GM12891 (cell line): ENCODE results near the gene PPP5C. TPM values are rescaled to one million over a fixed set of nuclear protein-coding genes. Genes with fewer than 3 reads are reported as not detected.

Experiments
- DNase-seq: peaks from one replicate; pipeline ENCODE4 v3.0.0; 2011; ENCODE audit warnings: low spot score; ENCODE audit not compliant: insufficient read length
- FAIRE-seq: peaks from 2 replicates; lab custom pipeline; 2011; peaks lifted over from hg19 to GRCh38; lab: Jason Lieb, UNC
- PAX5 ChIP-seq: IDR thresholded peaks from 2 replicates; pipeline ENCODE4 v1.6.1; 2011; ENCODE audit warnings: low read length, moderate library complexity, mild to moderate bottlenecking; ENCODE audit not compliant: insufficient read depth, severe bottlenecking
- POLR2A ChIP-seq: IDR thresholded peaks from 2 replicates; pipeline ENCODE4 v1.6.1; 2011; ENCODE audit warnings: low read depth, low read length, control low read depth
- POLR2AphosphoS5 ChIP-seq: IDR thresholded peaks from 2 replicates; pipeline ENCODE4 v1.6.1; 2011; ENCODE audit warnings: low read depth, low read length, control low read depth
- POU2F2 ChIP-seq: IDR thresholded peaks from 2 replicates; pipeline ENCODE4 v1.6.1; 2011; ENCODE audit warnings: low read depth, mild to moderate bottlenecking, control low read depth, low read length, moderate library complexity
- SPI1 ChIP-seq: IDR thresholded peaks from 2 replicates; pipeline ENCODE4 v1.6.1; 2011; ENCODE audit warnings: low read depth, low read length, control low read depth
- TAF1 ChIP-seq: IDR thresholded peaks from 2 replicates; pipeline ENCODE4 v1.6.1; 2011; ENCODE audit warnings: low read depth, low read length, control low read depth
- polyA plus RNA-seq: library from polyadenylated mRNA; unstranded; fragments of >200 nt; gene quantifications from one replicate; pipeline ENCODE4 v1.2.1, GENCODE V29; 2012; ENCODE audit warnings: low read depth, missing spikeins, inconsistent platforms; ENCODE audit not compliant: missing spikeins

The PPP5C gene, protein sequence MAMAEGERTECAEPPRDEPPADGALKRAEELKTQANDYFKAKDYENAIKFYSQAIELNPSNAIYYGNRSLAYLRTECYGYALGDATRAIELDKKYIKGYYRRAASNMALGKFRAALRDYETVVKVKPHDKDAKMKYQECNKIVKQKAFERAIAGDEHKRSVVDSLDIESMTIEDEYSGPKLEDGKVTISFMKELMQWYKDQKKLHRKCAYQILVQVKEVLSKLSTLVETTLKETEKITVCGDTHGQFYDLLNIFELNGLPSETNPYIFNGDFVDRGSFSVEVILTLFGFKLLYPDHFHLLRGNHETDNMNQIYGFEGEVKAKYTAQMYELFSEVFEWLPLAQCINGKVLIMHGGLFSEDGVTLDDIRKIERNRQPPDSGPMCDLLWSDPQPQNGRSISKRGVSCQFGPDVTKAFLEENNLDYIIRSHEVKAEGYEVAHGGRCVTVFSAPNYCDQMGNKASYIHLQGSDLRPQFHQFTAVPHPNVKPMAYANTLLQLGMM
- 42.5 TPM for polyA plus RNA-seq

DNA sequence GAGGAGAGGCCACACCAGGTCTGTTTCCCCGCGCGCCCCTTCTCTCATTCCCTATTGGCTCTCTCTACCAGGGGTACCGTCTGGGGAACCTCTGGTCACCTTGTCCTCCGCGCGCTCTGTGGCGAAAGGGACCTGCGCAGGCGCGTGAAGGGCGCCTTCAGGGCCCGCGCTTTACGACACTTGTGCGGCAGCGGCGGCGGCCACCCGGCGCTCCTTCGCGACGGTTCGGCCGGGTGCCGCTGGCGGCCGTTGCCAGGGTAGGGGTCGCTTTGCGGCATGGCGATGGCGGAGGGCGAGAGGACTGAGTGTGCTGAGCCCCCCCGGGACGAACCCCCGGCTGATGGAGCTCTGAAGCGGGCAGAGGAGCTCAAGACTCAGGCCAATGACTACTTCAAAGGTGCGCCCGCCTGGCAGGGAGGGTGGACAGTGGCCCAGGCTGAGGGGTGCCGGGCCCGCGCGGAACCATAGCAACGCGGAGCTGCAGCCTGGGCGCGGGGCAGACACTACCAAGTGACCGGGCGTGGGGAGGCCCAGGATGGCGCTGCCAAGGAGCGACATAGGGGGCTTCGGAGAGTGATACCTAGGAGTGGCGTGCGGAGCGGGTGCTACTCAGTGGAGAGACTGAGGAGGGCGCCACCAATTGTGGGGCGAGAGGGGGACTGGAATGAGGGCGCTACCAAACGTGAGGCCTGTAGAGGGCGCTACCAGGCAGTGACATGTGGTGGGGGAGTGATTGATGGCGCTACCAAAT is at the start of gene PPP5C:
Gene PPP5C (plus strand): TSS at position 267 of the 751 bp plus-strand sequence. CDS start 10 bp downstream, at position 277.
- peak; percentile 98 for FAIRE-seq
- peak; percentile 97 for DNase-seq
- TF ChIP-seq POLR2AphosphoS5 (0 out of 2 replicates have a peak, but pooled peaks have one; percentile 28), SPI1 (no peak), POLR2A (peak; percentile 64), TAF1 (peak; percentile 73), POU2F2 (peak; percentile 55; the same call in 1 of the 2 replicates), PAX5 (no peak)

- no peak for FAIRE-seq
- no peak for DNase-seq
- TF ChIP-seq POU2F2 (no peak), POLR2AphosphoS5 (no peak), PAX5 (no peak), TAF1 (no peak), POLR2A (no peak), SPI1 (no peak)
These were observed 49.0 kb upstream of the PPP5C start for GRCh38 chr19:46297700-46298478.

DNA sequence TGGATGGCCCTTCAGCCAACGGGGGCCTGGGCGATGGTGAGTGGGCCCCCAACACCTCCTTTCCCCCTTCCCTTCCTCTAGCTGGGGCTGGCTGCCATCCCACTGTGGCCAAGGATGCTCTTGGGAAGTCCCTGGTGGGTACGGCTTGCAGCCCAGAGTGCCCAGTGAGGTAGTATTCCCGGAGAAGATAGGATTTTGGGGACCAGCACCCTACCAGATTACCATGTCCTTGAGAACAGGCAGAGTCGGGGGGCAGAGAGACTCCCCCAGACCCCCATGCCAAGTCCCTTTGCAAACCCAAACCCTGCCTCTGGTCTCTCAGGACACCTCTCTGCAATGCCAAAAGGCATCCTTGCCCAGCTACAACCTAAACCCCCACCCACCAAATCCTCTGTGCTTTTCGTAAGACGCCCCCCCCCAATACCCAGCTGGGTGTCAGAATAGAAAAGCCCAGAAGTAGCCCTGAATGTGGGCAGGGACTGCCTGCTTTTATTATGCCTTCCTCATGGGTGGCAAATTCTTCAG is 48.3 kb upstream of the PPP5C start:
- TF ChIP-seq POLR2A (no peak), PAX5 (no peak)
- DNase-seq (no peak), FAIRE-seq (no peak)

GRCh38 chr19:46299004-46299509 is 47.8 kb upstream of the PPP5C start:
- no peak for DNase-seq
- FAIRE-seq, result no peak
- TF ChIP-seq TAF1, result no peak
- TF ChIP-seq SPI1, result no peak
- no peak for TF ChIP-seq POLR2A
- TF ChIP-seq PAX5, result no peak
- TF ChIP-seq POLR2AphosphoS5, result no peak
- TF ChIP-seq POU2F2, result no peak

GRCh38 chr19:46299695-46300094 is 47.2 kb upstream of the PPP5C start:
- no peak for FAIRE-seq
- DNase-seq, result no peak
- no peak for TF ChIP-seq PAX5

DNA sequence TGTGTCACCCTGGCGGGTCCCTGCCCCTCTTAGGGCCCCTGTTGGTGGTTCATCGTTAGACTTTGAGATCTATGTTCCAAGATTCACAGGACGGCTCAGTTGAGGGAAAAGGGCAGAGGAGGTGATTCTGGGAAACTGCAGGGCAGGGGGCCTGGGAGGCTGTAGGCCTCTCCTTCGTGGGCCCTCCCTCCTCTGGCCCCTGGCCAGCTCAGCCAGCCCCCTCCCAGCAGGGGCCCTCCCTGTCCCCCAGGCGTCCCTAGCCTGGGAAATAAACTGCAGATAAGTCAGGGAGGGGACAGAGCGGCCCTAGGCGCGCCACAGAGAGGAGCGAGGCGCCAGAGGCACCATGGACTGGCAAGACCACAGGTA is 43.6 kb upstream of the PPP5C start:
- no peak for DNase-seq
- TF ChIP-seq POLR2AphosphoS5 (no peak), POLR2A (no peak), POU2F2 (no peak), SPI1 (no peak), TAF1 (no peak), PAX5 (no peak)
- no peak for FAIRE-seq

GRCh38 chr19:46303691-46304397 is 43.0 kb upstream of the PPP5C start:
- FAIRE-seq (no peak), DNase-seq (no peak)
- TF ChIP-seq POLR2A (no peak), PAX5 (no peak), SPI1 (no peak), POU2F2 (no peak)

GRCh38 chr19:46306501-46306900 is 40.4 kb upstream of the PPP5C start:
- FAIRE-seq, result no peak
- no peak for DNase-seq
- no peak for TF ChIP-seq POLR2A
- no peak for TF ChIP-seq SPI1
- TF ChIP-seq PAX5, result no peak
- no peak for TF ChIP-seq POU2F2
- TF ChIP-seq POLR2AphosphoS5, result no peak
- no peak for TF ChIP-seq TAF1
